A673 (cell line): ENCODE results near the gene NKAPL. TPM values are rescaled to one million over a fixed set of nuclear protein-coding genes. Genes with fewer than 3 reads are reported as not detected.

Experiments used
- total RNA-seq: library from RNA; stranded (reverse); gene quantifications from 2 replicates; pipeline ENCODE4 v1.2.3, GENCODE V29; 2021

NKAPL gene
- total RNA-seq, 1 experiment from 2014 or later, result not detected

Other genes starting within 250 kb of the NKAPL start
- 0.58 and 0.85 TPM in 2 replicates for gene ZNF165, start 178.7 kb upstream of the NKAPL start, total RNA-seq
- 8.0 and 9.0 TPM in 2 replicates for gene ZSCAN16, start 134.7 kb upstream of the NKAPL start, total RNA-seq
- 29.4 and 29.8 TPM in 2 replicates for gene ZKSCAN8, start 117.4 kb upstream of the NKAPL start, total RNA-seq
- 13.3 and 15.1 TPM in 2 replicates for gene ZSCAN9, start 34.0 kb upstream of the NKAPL start, total RNA-seq
- 6.4 and 6.6 TPM in 2 replicates for gene ZKSCAN4, start 7.0 kb upstream of the NKAPL start, total RNA-seq
- 15.1 and 19.9 TPM in 2 replicates for gene ZSCAN26, start 7.8 kb downstream of the NKAPL start, total RNA-seq
- gene PGBD1, start 22.3 kb downstream of the NKAPL start, total RNA-seq, result 11.3 and 11.6 TPM in 2 replicates
- gene ZSCAN31, start 76.9 kb downstream of the NKAPL start, total RNA-seq, result 3.5 and 4.3 TPM in 2 replicates
- 8.0 and 8.7 TPM in 2 replicates for gene ZKSCAN3, start 90.7 kb downstream of the NKAPL start, total RNA-seq
- gene ZSCAN12, start 140.4 kb downstream of the NKAPL start, total RNA-seq, result 12.1 and 13.1 TPM in 2 replicates
- gene ZSCAN23, start 184.2 kb downstream of the NKAPL start, total RNA-seq, result 5.4 and 8.3 TPM in 2 replicates